HFFc6 (cell line): ENCODE measurements around the gene KRT82. TPM values are rescaled to one million over a fixed set of nuclear protein-coding genes. Genes with fewer than 3 reads are reported as not detected.

Source experiments
- DNase-seq: peaks from one replicate; pipeline ENCODE4 v3.0.0-alpha.2; 2018
- H3K27ac Mint-ChIP-seq: 2 replicates; pipeline ENCODE4 v1.8.0; 2020; ENCODE audit warnings: mild to moderate bottlenecking, mixed read lengths
- H3K27me3 Mint-ChIP-seq: 2 replicates; pipeline ENCODE4 v1.8.0; 2021; ENCODE audit warnings: mild to moderate bottlenecking, moderate library complexity, mixed read lengths; ENCODE audit not compliant: insufficient read depth
- H3K36me3 Mint-ChIP-seq: 2 replicates; pipeline ENCODE4 v1.8.0; 2021; ENCODE audit warnings: low read depth, mixed read lengths
- H3K4me1 Mint-ChIP-seq: 2 replicates; pipeline ENCODE4 v1.8.0; 2020; ENCODE audit warnings: low read depth, mixed read lengths
- H3K4me3 Mint-ChIP-seq: 2 replicates; pipeline ENCODE4 v1.8.0; 2020; ENCODE audit warnings: mild to moderate bottlenecking, moderate library complexity, mixed read lengths
- H3K9me3 Mint-ChIP-seq: 2 replicates; pipeline ENCODE4 v1.8.0; 2020; ENCODE audit warnings: mild to moderate bottlenecking, mixed read lengths
- total RNA-seq, 6 experiments: library from RNA; stranded (reverse); fragmentation: NEBNext Ultra II Directional; extraction: Animal tissue kit (Norgen Biotek cat#: 25700); gene quantifications; 2 replicates in 1 of 6; 3 replicates in 5 of 6; pipeline ENCODE4 v1.2.3, GENCODE V29; 2021
- TF ChIP-seq, protein P1 (sequence below): fragments of 200-600 bp; sonication (generic); IDR thresholded peaks from 2 replicates; pipeline ENCODE4 v1.5.0; 2021; ENCODE audit warnings: antibody characterized with exemption, mild to moderate bottlenecking

The KRT82 gene
- total RNA-seq, 6 experiments from 2014 or later: not detected

DNA sequence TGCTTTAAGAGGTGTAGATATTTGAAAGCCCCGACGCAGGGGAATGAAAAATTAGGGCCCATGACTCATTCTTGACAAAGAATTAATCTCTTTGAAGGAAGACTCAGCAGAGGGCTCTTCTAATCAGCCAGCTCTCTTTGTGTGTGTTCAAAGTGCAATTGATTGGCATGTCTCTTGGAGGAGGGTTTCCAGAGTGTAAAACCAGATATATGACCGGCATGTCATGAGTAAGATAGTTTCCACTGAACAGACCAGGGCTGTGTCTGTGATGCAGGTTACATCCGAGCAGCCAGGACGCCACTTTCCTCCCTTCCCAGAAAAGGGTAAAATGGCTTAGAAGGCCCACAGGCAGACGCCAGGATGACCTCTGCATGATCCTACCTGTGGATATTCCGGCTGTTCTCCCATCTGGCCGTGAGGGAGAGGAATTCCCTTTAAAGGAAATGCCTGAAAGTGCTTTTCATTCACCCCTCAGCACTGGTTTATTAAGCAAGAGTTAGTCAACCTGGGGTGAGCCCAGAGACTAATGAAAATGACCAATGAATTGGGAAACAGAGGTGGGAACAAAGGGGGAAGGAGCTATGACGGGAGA, 35.3 kb upstream of the KRT82 start:
- Mint-ChIP-seq H3K4me1 (peaks cover 50% of the 10 kb centered on the region), H3K27ac (peak overlapping the region; percentile 77), H3K27me3 (peaks cover 24% of the 10 kb centered on the region), H3K9me3 (no peaks in the 10 kb centered on the region), H3K4me3 (peak overlapping the region; percentile 22; the same call in 1 of the 2 replicates), H3K36me3 (no peaks in the 10 kb centered on the region)
- DNase-seq: no peak
- TF ChIP-seq, protein P1, sequence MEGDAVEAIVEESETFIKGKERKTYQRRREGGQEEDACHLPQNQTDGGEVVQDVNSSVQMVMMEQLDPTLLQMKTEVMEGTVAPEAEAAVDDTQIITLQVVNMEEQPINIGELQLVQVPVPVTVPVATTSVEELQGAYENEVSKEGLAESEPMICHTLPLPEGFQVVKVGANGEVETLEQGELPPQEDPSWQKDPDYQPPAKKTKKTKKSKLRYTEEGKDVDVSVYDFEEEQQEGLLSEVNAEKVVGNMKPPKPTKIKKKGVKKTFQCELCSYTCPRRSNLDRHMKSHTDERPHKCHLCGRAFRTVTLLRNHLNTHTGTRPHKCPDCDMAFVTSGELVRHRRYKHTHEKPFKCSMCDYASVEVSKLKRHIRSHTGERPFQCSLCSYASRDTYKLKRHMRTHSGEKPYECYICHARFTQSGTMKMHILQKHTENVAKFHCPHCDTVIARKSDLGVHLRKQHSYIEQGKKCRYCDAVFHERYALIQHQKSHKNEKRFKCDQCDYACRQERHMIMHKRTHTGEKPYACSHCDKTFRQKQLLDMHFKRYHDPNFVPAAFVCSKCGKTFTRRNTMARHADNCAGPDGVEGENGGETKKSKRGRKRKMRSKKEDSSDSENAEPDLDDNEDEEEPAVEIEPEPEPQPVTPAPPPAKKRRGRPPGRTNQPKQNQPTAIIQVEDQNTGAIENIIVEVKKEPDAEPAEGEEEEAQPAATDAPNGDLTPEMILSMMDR: no peak

DNA sequence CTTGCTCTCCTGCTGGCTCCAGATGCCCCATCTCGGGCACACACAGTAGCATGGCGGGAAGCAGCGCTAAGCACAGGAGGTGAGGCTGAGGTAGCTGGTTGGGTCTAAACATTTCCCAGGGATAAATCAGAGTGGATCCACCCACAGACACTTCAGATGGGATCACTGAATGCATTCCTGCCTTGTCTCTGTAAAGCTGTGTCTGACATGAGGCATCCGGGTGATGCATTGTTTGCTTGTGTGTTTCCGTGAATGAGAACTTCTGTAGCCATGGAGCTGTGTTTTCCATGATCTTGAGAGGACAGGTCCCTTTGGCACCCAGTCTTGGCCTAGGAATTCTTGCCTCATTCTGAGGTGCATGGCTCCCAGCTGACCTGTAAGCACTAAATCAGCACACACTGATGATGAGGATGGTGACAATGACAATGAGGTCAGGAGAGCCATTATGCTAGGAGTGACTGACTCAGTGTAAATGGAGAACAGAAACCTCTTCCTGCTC, 34.7 kb upstream of the KRT82 start:
- DNase-seq: peak; percentile 69
- TF ChIP-seq, protein P1: no peak
- Mint-ChIP-seq H3K27me3 (peaks cover 21% of the 10 kb centered on the region), H3K4me1 (peaks cover 53% of the 10 kb centered on the region), H3K9me3 (no peaks in the 10 kb centered on the region), H3K4me3 (peak overlapping the region; percentile 22; the same call in 1 of the 2 replicates), H3K36me3 (no peaks in the 10 kb centered on the region), H3K27ac (peak overlapping the region; percentile 77)

DNA sequence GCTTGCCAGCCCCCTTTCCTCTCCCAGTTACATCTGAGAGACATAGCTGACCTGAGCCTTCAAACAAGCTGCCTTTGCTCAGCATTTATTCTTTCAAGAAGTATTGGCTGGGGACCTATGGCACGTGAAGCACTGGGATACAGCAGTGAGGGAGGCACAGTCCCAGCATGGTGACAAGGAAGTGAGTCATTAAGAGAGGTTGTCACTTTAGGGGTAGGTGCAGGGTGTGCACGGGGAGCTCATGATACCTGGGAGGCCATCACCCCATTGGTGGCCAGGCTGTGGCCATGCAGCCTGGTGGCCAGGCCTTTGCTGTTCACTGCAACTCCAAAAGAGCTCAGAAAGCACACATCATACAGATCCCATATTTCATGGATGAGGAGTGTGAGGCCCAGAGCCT, 33.7 kb upstream of the KRT82 start:
- no peaks in the 10 kb centered on the region for H3K36me3 Mint-ChIP-seq
- no peak overlapping the region; the same call in 1 of the 2 replicates for H3K27ac Mint-ChIP-seq
- no peaks in the 10 kb centered on the region for H3K9me3 Mint-ChIP-seq
- TF ChIP-seq, protein P1: no peak
- peaks cover 63% of the 10 kb centered on the region for H3K4me1 Mint-ChIP-seq
- DNase-seq: no peak
- peaks cover 21% of the 10 kb centered on the region for H3K27me3 Mint-ChIP-seq
- no peak overlapping the region for H3K4me3 Mint-ChIP-seq

DNA sequence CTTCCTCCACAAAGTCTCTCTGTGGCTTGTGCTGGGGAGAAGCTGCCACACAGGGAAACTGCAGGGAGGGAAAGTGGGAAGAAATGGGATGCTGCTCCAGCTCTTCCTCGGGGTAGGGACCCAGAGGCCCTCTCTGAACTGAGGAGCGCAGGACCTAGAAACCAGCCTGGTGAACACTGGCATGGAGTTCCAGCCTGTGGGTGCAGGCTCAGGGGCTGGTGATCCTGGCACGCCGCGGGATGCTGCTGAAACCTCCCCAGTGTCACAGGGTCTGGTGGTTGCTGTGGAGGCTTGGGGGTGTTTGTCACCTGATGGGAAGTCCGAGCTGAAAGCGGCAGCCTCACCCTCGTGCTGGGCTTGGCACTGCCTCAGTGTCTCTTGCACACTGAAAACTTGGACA, 33.3 kb upstream of the KRT82 start:
- no peak for DNase-seq
- peaks cover 65% of the 10 kb centered on the region for H3K4me1 Mint-ChIP-seq
- peaks cover 20% of the 10 kb centered on the region for H3K27me3 Mint-ChIP-seq
- no peaks in the 10 kb centered on the region for H3K9me3 Mint-ChIP-seq
- no peak overlapping the region for H3K27ac Mint-ChIP-seq
- no peak overlapping the region for H3K4me3 Mint-ChIP-seq
- TF ChIP-seq, protein P1: no peak
- H3K36me3 Mint-ChIP-seq: no peaks in the 10 kb centered on the region

DNA sequence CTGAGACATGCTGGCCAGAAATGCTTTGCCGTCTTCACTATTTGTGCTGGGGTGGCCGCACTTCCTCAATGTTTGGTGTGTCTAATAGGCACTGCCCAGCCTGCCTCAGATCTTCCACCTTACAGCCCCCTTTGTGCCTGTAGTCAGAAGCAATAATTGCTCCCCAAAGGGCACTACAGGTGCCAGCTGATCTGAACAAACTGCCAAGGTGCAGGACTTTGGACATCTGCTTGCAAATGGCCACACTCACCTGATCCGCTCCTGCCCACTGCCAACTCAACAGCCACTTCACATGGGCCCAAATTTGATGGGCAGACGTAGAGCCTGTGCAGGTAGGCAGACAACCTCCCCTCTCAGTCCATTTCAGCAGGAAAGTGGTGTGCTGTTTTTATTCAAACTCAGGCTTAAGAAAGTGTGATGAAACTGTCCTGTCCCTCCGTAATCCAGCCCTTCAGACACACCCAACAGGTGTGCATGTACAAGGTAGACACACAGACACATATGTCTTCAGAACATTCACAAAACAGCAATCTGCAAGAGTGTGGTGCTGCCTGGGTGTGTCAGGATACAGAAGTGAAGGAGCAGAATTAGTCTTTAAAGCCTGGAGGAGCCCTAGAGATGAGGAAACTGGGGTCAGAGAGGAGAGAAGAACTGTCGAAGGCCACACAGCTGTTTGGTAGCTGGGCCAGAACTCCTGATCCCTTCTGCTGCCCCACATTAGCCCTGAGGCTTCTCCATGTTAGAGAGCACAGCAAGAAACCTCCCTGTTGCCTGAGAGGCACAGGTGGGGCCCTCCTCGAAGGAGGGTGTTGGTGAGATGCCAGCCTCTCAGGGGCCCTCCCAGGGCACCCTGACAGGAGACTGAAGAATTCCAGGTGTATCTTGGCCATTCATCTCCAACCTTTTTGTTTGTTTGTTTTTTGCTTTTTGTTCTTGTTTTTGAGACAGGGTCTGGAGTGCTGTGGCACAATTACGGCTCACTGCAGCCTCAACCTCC, 32.5 kb upstream of the KRT82 start:
- peaks cover 64% of the 10 kb centered on the region for H3K4me1 Mint-ChIP-seq
- H3K27ac Mint-ChIP-seq: no peak overlapping the region
- H3K4me3 Mint-ChIP-seq: no peak overlapping the region
- TF ChIP-seq, protein P1: no peak
- DNase-seq: no peak
- H3K9me3 Mint-ChIP-seq: no peaks in the 10 kb centered on the region
- H3K36me3 Mint-ChIP-seq: no peaks in the 10 kb centered on the region
- H3K27me3 Mint-ChIP-seq: peaks cover 19% of the 10 kb centered on the region
